ENCODE measurements around the gene CLIC1. TPM values are rescaled to one million over a fixed set of nuclear protein-coding genes. Genes with fewer than 3 reads are reported as not detected.

The CLIC1 gene
- total RNA-seq, 1 experiment from 2014 or later: 914 TPM

- no peak for DNase-seq (ENCODE audit: low spot score)
Measured at GRCh38 chr6:31768363-31769257, 32.3 kb upstream of the CLIC1 start.

- DNase-seq (ENCODE audit: low spot score): no peak
Measured at GRCh38 chr6:31767096-31767645, 30.8 kb upstream of the CLIC1 start.

- no peak for DNase-seq (ENCODE audit: low spot score)
Measured at GRCh38 chr6:31765910-31766794, 29.8 kb upstream of the CLIC1 start.

- no peak for DNase-seq (ENCODE audit: low spot score)
Measured at GRCh38 chr6:31765559-31765909, 29.2 kb upstream of the CLIC1 start.

GRCh38 chr6:31764198-31764597 is 27.9 kb upstream of the CLIC1 start:
- DNase-seq (ENCODE audit: low spot score): no peak

- peak; percentile 38 for DNase-seq (ENCODE audit: low spot score)
Measured at GRCh38 chr6:31763619-31763940, 27.2 kb upstream of the CLIC1 start.

- no peak for DNase-seq (ENCODE audit: low spot score)
Measured at GRCh38 chr6:31762878-31763618, 26.7 kb upstream of the CLIC1 start.

- DNase-seq (ENCODE audit: low spot score): no peak
Measured at GRCh38 chr6:31762356-31762755, 26.0 kb upstream of the CLIC1 start, which contains the start of gene SAPCD1. Gene SAPCD1 (plus strand): TSS chr6:31762656. CDS start chr6:31763055, 399 bp downstream.

GRCh38 chr6:31761343-31761742 is 25.0 kb upstream of the CLIC1 start:
- no peak for DNase-seq (ENCODE audit: low spot score)

GRCh38 chr6:31760790-31761189 is 24.5 kb upstream of the CLIC1 start:
- no peak for DNase-seq (ENCODE audit: low spot score)

- no peak for DNase-seq (ENCODE audit: low spot score)
Measured at GRCh38 chr6:31758281-31758680, 22.0 kb upstream of the CLIC1 start.

GRCh38 chr6:31752739-31753319 is 16.5 kb upstream of the CLIC1 start:
- DNase-seq (ENCODE audit: low spot score): no peak

- no peak for DNase-seq (ENCODE audit: low spot score)
Measured at GRCh38 chr6:31750411-31751022, 14.2 kb upstream of the CLIC1 start.

- DNase-seq (ENCODE audit: low spot score): no peak
Measured at GRCh38 chr6:31749301-31750036, 13.1 kb upstream of the CLIC1 start.

- DNase-seq (ENCODE audit: low spot score): no peak
Measured at GRCh38 chr6:31744422-31744821, 8.1 kb upstream of the CLIC1 start.

GRCh38 chr6:31742894-31743293 is 6.6 kb upstream of the CLIC1 start:
- DNase-seq (ENCODE audit: low spot score): no peak

- no peak for DNase-seq (ENCODE audit: low spot score)
Measured at GRCh38 chr6:31741815-31742214, 5.5 kb upstream of the CLIC1 start.

GRCh38 chr6:31740397-31741223 is 4.3 kb upstream of the CLIC1 start:
- peak; percentile 32 for DNase-seq (ENCODE audit: low spot score)

All from HT-29 (cell line).